ENCODE results near the gene MMS22L.

MMS22L gene

DNA sequence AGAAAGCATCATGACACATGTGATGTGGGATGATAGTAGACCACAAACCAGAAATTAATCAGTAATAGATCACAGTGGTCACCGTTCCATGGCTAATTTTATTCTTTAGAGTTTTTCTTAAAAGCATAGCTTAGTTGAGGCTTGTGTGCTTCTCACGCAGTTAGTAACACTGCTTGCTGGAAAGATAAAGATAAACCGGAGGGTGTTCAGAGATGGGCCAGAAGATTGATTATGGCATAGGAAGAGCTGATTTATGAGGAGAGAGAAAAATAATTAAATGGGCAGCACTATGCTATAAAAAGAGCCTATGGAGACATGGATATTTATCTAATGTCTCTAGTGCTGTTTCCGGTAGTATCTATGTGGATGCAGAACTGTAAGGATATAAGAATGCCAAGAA lies 173.6 kb downstream of the MMS22L start:
- in situ Hi-C loops (cut with MboI; ENCODE audit: low pct_unique_long_range_greater_than_20kb, low sequenced_read_pairs), result no loop called here
- DNase-seq, result no peak

DNA sequence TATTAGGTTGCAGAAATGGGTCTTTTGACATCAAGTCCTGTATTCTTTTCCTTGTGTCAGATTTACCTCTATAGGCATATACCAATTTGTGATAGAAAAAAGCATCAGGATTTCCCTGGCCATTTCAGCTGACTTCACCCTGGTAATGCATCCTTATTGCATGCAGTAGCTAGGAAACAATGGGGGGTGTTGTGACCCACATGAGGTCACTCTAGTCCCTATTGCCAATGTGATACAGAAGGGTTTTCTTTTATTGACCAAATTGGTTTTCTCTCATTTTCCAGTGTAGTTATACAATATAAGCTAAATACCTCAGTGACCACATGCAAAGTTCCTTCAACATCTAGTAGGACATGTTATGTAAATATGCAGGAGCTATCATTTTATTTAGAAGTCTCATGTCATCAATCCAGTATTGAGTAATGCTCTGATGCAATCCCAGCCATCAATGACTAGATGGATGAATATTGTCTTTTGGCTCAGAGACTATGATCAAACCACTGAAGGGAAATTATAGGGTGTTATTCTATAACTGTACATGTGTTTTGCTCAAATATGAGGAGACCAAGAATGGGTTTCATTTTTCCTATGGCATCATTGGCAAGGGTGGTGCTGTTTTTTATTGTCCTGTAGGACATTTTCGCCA lies 180.7 kb downstream of the MMS22L start:
- DNase-seq, result no peak
- in situ Hi-C loops (cut with MboI; ENCODE audit: low pct_unique_long_range_greater_than_20kb, low sequenced_read_pairs), result no loop called here

DNA sequence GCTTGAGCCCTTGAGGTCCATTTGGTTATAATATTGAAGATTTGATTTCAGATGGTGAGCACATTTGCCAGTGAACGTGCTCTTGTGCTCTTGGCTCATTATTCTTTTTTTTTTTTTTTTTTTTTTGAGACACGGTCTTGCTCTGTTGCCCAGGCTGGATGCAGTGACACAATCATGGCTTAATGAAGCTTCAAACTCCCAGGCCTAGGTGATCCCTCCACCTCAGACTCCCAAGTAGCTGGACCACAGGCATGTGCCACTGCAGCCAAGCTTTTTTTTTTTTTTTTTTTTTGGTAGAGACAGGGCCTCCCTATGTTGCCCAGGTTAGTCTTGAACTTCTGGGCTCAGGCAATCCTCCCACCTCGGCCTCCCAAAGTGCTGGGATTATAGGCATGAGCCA lies 182.3 kb downstream of the MMS22L start:
- in situ Hi-C loops (cut with MboI; ENCODE audit: low pct_unique_long_range_greater_than_20kb, low sequenced_read_pairs), result no loop called here
- no peak for DNase-seq

DNA sequence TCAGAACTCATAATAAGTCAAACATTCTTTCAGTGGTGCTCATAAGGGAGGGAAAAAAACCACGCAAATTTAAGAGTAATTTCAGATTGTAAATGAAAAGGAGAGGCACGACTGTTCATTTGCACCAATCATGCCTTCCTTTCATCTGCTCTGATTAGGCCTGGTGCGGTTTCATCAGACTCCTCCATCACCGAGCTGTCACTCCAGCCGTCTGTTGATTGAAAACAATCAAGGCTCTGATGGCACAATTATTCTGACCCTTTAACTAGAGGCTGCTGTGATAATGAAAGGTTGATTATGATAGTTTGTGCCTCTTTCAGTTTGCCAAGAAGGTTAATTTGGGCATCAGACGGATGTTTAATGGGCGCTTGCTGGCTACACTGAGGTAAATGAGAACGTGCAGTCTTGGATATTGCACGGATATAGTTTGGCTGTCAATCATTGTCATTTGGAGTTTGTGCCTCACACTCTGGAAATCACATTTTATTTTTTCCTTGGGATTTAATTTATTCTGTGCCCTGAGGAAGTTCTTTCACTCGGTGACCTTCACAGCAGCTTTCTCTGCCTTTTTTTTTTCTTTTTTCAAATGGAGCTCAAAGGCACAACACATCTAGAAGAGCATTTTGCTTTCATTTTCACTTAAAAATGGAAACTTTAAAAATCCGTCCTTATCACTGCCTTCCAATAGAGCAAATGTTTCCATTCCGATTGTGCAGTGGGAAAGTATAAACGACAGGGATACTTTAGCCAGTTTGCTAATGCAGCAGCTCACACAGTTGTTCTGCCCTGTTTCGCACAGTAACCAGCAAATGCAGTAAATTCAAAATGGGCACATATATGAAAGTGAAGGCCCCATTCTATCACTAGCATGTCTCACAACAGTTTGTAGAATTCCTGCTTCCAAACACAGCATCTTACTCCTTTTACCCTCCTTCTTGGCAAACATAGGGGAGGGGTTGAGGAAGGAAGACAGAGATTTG lies 185.7 kb downstream of the MMS22L start:
- in situ Hi-C loops (cut with MboI; ENCODE audit: low pct_unique_long_range_greater_than_20kb, low sequenced_read_pairs), result no loop called here
- no peak for DNase-seq

DNA sequence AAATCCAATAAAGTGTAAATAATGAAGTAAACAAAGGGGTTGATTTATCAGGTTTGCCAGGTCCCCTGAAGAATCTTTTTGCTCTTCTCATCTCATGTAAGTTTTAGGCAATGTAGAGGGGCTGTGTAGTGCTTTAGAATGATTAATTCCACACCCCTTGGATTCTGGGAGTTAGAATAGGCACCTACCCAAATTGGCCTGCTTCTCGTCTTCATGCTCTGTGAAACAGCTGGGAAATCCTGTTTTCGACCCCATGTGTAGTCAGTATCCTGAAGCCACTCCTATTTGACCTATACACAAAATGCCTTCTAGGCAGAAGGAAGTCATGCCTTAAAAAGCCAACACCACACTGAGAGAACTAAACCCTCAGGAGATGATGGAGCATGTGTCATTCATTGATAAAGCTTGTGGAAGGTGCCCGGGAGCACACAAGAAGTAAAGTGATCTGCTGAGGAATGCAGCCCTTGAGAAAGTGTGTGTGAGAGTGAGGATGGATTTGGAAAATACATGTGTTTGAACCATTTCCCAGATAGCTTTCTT lies 187.6 kb downstream of the MMS22L start:
- in situ Hi-C loops (cut with MboI; ENCODE audit: low pct_unique_long_range_greater_than_20kb, low sequenced_read_pairs), result no loop called here
- no peak for DNase-seq

DNA sequence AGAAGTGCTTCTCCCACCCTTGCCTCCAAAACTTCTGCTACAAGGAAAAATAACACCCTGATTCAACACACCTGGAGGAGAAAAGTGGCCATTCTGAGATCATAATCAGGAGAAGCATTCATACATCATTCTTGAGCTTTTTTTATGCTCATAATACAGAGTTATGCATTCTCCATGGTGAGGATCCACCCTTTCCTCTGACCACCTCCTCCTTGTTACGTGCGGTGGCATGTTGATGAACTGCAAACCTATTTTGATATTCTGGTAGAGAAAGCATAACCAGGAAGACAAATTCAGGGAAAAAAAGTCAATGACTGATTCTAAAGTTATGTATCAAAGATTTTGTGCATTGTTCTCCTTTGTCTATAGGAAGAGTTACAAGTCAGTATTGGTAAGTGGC lies 188.6 kb downstream of the MMS22L start:
- no peak for DNase-seq
- in situ Hi-C loops (cut with MboI; ENCODE audit: low pct_unique_long_range_greater_than_20kb, low sequenced_read_pairs), result no loop called here

DNA sequence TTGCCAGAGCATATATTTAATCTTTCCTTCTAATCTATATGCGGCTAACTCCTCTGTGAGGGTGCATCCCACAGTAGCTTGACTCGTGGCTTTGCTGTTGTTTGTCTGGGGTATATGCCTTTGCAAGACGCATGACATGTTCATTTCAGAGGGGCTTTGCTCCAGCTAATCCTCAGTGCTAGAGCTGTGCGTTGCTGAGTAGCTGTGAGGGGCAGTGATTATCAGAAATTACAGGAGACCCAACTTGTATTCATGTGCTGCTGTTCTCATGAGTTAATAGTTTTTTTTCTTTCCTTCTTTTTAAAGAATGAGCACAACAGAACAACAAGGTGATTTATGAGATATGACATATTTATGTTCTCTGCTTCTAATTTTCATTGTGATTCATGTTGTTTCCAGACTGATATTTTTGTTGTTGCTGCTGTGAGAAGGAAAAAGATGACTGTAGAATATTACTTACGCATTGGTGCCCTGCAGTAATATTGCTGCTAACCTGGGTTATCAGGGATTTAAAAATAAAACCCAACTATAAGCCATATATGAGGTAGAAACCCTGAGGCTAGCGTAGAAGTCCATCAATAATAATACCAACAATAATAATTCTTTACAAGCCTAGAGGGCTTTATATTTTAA lies 190.2 kb downstream of the MMS22L start:
- in situ Hi-C loops (cut with MboI; ENCODE audit: low pct_unique_long_range_greater_than_20kb, low sequenced_read_pairs), result no loop called here
- no peak for DNase-seq
